GM12875 (cell line): ENCODE results near the gene GRIN1.

Experiments used
- H3K4me3 ChIP-seq: one replicate; pipeline ENCODE4 v1.5.1; 2011; ENCODE audit warnings: low read depth, low read length, control low read depth
- TF ChIP-seq, protein P1 (sequence below): IDR thresholded peaks from 2 replicates; pipeline ENCODE4 v1.5.1; 2011; ENCODE audit warnings: low read depth, mild to moderate bottlenecking, control low read depth, inconsistent platforms, low read length, moderate library complexity, borderline replicate concordance; ENCODE audit not compliant: insufficient read depth

Gene GRIN1

DNA sequence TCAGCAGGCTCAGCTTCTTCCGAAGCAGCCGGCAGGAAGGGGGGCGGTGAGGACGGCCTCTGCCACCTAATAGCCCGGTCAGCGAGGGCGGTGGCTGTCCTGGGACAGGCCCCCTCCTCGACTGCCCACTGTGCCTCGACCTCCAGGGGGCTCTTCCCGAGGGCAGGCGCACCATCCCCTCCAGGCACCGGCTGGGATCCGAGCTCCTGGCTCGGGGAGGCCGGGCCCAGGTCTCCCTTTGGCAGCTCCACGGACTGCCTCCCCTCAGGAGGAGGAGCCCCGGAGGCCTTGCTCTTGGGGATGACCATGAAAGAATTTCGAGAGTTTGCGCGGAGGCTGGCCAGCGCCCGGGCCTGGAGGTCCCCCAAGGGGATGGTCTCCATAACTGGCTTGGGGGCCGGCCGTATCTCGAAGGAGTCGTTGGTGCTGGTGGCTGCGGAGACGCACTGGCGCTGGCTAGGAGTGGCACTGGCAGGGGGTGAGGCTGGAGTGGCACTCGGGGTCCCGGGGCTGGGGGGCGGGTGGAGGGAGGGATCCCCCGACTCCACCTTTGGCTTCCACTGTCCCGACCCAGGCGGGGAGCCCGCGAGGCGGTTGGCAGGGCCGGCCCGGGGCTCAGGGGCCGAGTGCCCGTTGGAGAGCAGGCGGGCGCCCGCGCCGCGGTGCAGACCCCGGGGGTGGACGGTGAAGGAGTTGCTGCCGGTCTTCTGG is 60.6 kb downstream of the GRIN1 start:
- H3K4me3 ChIP-seq = peak overlapping the region; percentile 45
- TF ChIP-seq, protein P1, sequence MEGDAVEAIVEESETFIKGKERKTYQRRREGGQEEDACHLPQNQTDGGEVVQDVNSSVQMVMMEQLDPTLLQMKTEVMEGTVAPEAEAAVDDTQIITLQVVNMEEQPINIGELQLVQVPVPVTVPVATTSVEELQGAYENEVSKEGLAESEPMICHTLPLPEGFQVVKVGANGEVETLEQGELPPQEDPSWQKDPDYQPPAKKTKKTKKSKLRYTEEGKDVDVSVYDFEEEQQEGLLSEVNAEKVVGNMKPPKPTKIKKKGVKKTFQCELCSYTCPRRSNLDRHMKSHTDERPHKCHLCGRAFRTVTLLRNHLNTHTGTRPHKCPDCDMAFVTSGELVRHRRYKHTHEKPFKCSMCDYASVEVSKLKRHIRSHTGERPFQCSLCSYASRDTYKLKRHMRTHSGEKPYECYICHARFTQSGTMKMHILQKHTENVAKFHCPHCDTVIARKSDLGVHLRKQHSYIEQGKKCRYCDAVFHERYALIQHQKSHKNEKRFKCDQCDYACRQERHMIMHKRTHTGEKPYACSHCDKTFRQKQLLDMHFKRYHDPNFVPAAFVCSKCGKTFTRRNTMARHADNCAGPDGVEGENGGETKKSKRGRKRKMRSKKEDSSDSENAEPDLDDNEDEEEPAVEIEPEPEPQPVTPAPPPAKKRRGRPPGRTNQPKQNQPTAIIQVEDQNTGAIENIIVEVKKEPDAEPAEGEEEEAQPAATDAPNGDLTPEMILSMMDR = no peak

DNA sequence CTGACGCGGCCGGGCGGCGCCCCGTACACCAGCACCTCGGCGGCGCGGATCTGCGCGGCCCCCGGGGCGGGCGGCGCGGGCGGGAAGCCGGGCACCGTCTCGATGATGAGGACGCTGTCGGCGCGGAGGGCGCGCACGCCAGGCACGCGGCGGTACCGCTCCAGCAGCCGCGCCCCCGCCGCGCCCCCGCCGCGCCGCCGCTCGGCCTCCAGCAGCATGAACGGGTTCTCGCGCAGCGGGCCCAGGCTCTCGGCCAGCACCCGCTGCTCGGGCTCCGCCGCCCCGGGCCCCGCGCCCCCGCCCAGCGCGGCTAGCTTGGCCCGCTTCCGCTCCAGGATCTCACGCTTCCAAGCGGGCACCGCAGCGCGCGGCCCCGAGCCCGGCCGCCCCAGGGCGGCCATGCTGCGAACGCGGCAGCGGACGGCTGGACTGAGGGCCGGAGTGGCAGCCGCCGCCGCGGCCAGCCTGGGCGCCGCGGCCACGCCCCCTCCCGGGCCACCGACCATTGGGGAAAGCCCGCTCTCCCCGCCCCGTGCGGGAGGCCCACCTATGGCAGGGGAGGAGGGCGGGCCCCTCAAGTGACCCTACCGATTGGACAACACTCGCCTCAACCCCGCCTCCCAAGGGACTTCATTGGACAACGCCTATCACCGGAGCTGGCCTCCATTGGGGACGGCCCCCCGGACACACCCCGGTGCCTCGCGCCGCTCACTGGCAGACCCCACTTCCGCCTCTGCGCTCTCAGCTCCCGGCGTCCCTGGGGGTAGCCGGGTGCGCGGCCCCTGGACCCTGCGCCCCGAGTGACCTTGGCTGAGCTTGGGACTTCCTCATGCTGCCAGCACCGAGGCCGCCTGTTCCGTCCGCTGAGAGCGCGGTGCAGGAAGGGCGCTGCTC is 61.6 kb downstream of the GRIN1 start, which contains the start of gene TPRN:
Gene TPRN, minus strand, starts transcription at position 431 of the 894 bp plus-strand sequence. Its CDS starts 30 bp downstream, at position 401.
- TF ChIP-seq, protein P1 = no peak
- H3K4me3 ChIP-seq = peak within 1 kb of the TSS; percentile 65

DNA sequence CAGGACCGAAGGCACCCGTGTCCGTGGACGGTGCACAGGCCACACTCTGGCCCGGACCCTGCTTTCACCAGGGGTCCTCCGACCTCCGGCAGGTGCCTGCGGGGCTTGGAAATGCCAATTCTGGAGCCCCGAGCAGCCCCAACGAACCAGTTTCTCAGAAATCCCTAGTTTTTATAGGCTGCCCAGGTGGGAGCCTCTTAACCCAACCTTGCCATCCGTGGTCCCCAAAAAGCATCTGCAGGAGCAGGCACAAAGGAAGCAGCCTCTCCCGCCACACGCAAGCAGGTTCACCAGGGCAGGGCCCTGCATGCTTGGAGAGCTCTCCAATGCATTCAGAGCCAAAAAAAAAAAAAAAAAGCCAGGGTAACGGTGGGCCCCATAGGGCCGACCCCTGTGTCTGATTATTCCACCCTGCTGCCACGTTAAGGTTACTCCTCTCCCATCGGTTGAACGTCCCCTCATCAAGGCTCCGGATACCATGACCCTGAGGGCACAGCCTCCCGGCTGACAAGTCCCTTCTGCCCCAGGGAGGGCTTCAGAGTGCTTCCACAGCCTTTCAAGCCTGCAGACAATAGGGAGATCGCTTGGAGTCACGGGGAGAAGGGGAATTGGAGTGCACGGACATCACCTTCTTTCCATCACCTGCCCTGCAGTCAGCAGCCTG is 62.4 kb downstream of the GRIN1 start:
- H3K4me3 ChIP-seq = peak overlapping the region; percentile 65
- TF ChIP-seq, protein P1 = no peak

DNA sequence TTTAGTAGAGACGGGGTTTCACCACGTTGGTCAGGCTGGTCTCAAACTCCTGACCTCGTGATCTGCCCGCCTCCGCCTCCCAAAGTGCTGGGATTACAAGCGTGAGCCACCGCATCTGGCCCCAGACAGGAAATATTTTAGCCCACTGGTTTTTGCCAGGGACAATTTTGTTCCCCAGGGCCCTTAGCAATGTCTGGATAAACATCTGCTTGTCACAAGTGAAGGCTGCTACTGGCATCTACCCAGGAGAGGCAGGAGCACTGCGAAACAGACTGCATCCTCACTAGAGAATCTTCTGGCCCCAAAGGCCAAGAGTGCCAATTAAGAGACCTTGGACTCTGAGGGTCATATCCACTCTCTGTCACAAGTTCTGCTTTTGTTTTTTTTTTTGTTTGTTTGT is 64.0 kb downstream of the GRIN1 start:
- TF ChIP-seq, protein P1 = no peak
- no peak overlapping the region for H3K4me3 ChIP-seq

DNA sequence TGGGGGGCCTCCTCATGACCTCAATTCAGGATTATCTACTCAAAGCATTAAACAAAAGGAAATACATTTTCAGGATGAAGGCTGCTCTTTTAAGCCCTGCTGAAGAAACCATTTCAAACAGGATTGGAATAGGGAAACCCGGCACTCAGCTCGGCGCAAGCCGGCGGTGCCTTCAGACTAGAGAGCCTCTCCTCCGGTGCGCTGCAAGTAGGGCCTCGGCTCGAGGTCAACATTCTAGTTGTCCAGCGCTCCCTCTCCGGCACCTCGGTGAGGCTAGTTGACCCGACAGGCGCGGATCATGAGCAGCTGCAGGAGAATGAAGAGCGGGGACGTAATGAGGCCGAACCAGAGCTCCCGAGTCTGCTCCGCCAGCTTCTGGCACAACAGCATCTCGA is 65.8 kb downstream of the GRIN1 start:
- H3K4me3 ChIP-seq = peak overlapping the region; percentile 83
- TF ChIP-seq, protein P1 = no peak

DNA sequence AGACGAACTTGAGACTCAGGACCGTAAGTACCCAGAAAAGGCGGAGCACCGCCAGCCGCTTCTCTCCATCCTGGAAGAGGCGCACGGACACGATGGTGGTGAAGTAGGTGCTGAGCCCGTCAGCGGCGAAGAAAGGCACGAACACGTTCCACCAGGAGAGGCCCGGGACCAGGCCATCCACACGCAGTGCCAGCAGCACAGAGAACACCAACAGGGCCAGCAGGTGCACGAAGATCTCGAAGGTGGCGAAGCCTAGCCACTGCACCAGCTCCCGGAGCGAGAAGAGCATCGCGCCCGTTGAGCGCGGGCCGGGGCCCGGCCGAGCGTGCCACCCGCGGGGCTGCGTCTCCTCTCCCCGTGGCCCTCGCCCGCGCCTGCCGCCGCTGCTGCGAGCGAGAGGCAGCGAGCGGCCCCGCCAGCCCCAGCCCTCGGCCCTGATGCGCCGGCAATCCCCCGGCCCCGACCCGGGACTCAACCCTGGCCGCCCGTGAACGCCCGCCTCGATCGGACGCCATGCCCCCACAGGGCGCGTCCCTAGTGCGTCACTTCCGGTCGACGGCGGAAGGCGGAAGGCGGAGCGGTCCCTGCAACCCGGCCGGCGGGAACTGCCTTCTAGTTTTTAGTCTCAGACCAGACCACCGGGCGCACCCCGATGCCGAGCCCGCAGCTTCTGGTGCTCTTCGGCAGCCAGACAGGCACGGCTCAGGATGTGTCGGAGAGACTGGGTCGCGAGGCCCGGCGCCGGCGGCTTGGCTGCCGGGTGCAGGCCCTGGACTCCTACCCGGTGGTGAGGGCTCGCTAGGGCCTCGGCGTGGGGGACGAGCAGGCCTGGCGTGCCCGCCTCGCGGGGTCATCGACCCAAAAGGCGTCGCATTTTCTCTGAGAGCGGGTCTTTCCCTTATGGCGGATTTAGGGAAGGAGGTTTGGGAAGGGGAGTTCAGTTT is 66.4 kb downstream of the GRIN1 start, which contains the start of the genes NDOR1 and TMEM203:
Gene NDOR1, plus strand, starts transcription at position 575 of the 944 bp plus-strand sequence. Its CDS starts 78 bp downstream, at position 653.
Gene TMEM203, minus strand, starts transcription at position 523 of the 944 bp plus-strand sequence. Its CDS starts 234 bp downstream, at position 289.
- peak within 1 kb of the TSS; percentile 83 for H3K4me3 ChIP-seq
- TF ChIP-seq, protein P1 = no peak
